ENCODE measurements around the gene STRIT1. TPM values are rescaled to one million over a fixed set of nuclear protein-coding genes. Genes with fewer than 3 reads are reported as not detected.

The STRIT1 gene
- total and polyA plus RNA-seq, 9 of the 15 experiments (the other 6 are each of a cell fraction or from before 2014, with no cell fraction given) = not detected

- TF ChIP-seq TAF1 (IDR thresholded peaks at IDR 0.05; ENCODE audit: control insufficient read depth, extremely low read depth, insufficient read depth, low read length, severe bottlenecking) (no peak), ZFP30 (CRISPR knock-in tag; IDR thresholded peaks at IDR 0.05; ENCODE audit: borderline replicate concordance) (no peak), TOE1 (IDR thresholded peaks at IDR 0.05; ENCODE audit: borderline replicate concordance) (no peak), TOE1 (CRISPR knock-in tag; IDR thresholded peaks at IDR 0.05; ENCODE audit: borderline replicate concordance, low read depth) (no peak), FOXP4 (CRISPR knock-in tag; IDR thresholded peaks at IDR 0.05; ENCODE audit: borderline replicate concordance) (no peak), ZNF12 (CRISPR knock-in tag; IDR thresholded peaks at IDR 0.05) (0 out of 2 replicates have a peak, but pooled peaks have one; percentile 30), MCM2 (IDR thresholded peaks at IDR 0.05; ENCODE audit: low read depth) (no peak), IRF1 (CRISPR knock-in tag; IDR thresholded peaks at IDR 0.05; ENCODE audit: borderline replicate concordance) (no peak), NFIC (IDR thresholded peaks at IDR 0.05) (peak; percentile 81), ARHGAP35 (IDR thresholded peaks at IDR 0.05; ENCODE audit: partially characterized antibody) (no peak), MLLT1 (IDR thresholded peaks at IDR 0.05) (0 out of 4 replicates have a peak, but pooled peaks of 1 of the 2 experiments have one; percentile 6), XRCC4 (IDR thresholded peaks at IDR 0.05; ENCODE audit: extremely low read depth, insufficient read depth, insufficient read length) (no peak), ZBTB7A (IDR thresholded peaks at IDR 0.05; ENCODE audit: borderline replicate concordance, control insufficient read depth, low read depth, low read length) (no peak), MITF (IDR thresholded peaks at IDR 0.05) (no peak), ZBED1 (IDR thresholded peaks at IDR 0.05) (no peak), TCF3 (CRISPR knock-in tag; IDR thresholded peaks at IDR 0.05) (peak; percentile 53), CREB5 (CRISPR knock-in tag; IDR thresholded peaks at IDR 0.05) (no peak), EP300 (IDR thresholded peaks at IDR 0.05; ENCODE audit: low read length) (peak; percentile 50; the same call in 1 of the 2 replicates), SRSF1 (IDR thresholded peaks at IDR 0.05; ENCODE audit: low read depth, low read length) (no peak), MEIS2 (IDR thresholded peaks at IDR 0.05; ENCODE audit: partially characterized antibody) (no peak)
These were observed 22.8 kb downstream of the STRIT1 start (continued) for GRCh38 chr3:155270485-155271342.
